ENCODE data around the gene NAV2. TPM values are rescaled to one million over a fixed set of nuclear protein-coding genes. Genes with fewer than 3 reads are reported as not detected.

The NAV2 gene
- total RNA-seq, 2 donors from 2014 or later, result 26.4 to 35.5 TPM

GRCh38 chr11:19772480-19772879, 59.8 kb downstream of the NAV2 start:
- ATAC-seq (no peak), DNase-seq (no peak)
- Histone ChIP-seq H3K4me1 (peaks cover 10% of the 10 kb centered on the region), H3K9me3 (no peaks in the 10 kb centered on the region), H3K27ac (no peak overlapping the region), H3K36me3 (replicated peaks in 1 of 2; ENCODE audit: insufficient read depth in 1 of 2, low read depth in 2 of 2) (no peaks in the 10 kb centered on the region), H3K27me3 (no peaks in the 10 kb centered on the region), H3K4me3 (no peak overlapping the region)
- 91 to 94% methylated on average over 4 of the region's 4 CpGs for WGBS, 2 donors
- intact Hi-C loops (cut with DNase I), result no loop called here
- no peak for TF ChIP-seq POLR2A (IDR thresholded peaks at IDR 0.05)
- no peak for TF ChIP-seq CTCF (IDR thresholded peaks at IDR 0.05)

- H3K4me1 ChIP-seq, result peaks cover 16% of the 10 kb centered on the region
- WGBS, 2 donors, result 94 to 97% methylated on average over 3 of the region's 3 CpGs
- DNase-seq (no peak), ATAC-seq (no peak)
- no peaks in the 10 kb centered on the region for H3K27me3 ChIP-seq
- H3K4me3 ChIP-seq, result no peak overlapping the region
- no peaks in the 10 kb centered on the region for H3K9me3 ChIP-seq
- intact Hi-C loops (cut with DNase I), result no loop called here
- no peak overlapping the region for H3K27ac ChIP-seq
- TF ChIP-seq POLR2A (IDR thresholded peaks at IDR 0.05) (no peak), CTCF (IDR thresholded peaks at IDR 0.05) (no peak)
- H3K36me3 ChIP-seq (replicated peaks in 1 of 2; ENCODE audit: insufficient read depth in 1 of 2, low read depth in 2 of 2), result no peaks in the 10 kb centered on the region
Observed at GRCh38 chr11:19774329-19774728, 61.7 kb downstream of the NAV2 start.

- 89 to 94% methylated on average over 3 of the region's 3 CpGs for WGBS, 2 donors
- H3K4me1 ChIP-seq, result peaks cover 16% of the 10 kb centered on the region
Observed at GRCh38 chr11:19774817-19775580, 62.4 kb downstream of the NAV2 start.

GRCh38 chr11:19775622-19776021, 63.0 kb downstream of the NAV2 start:
- no peaks in the 10 kb centered on the region for H3K9me3 ChIP-seq
- DNase-seq (no peak), ATAC-seq (no peak)
- no peak overlapping the region for H3K4me3 ChIP-seq
- no peaks in the 10 kb centered on the region for H3K27me3 ChIP-seq
- intact Hi-C loops (cut with DNase I), result no loop called here
- 83 to 91% methylated on average over 4 of the region's 4 CpGs for WGBS, 2 donors
- H3K27ac ChIP-seq, result peak overlapping the region in 1 of 4 donors; percentile 82
- H3K4me1 ChIP-seq, result peaks cover 16% of the 10 kb centered on the region
- no peaks in the 10 kb centered on the region for H3K36me3 ChIP-seq (replicated peaks in 1 of 2; ENCODE audit: insufficient read depth in 1 of 2, low read depth in 2 of 2)
- TF ChIP-seq CTCF (IDR thresholded peaks at IDR 0.05), result no peak
- no peak for TF ChIP-seq POLR2A (IDR thresholded peaks at IDR 0.05)

More at GRCh38 chr11:19774817-19775580, 62.4 kb downstream of the NAV2 start:
- no peaks in the 10 kb centered on the region for H3K36me3 ChIP-seq (replicated peaks in 1 of 2; ENCODE audit: insufficient read depth in 1 of 2, low read depth in 2 of 2)
- H3K4me3 ChIP-seq, result no peak overlapping the region
- no peak overlapping the region for H3K27ac ChIP-seq
- no peaks in the 10 kb centered on the region for H3K27me3 ChIP-seq
- DNase-seq, result no peak
- intact Hi-C loops (cut with DNase I), result no loop called here
- no peak for TF ChIP-seq POLR2A (IDR thresholded peaks at IDR 0.05)
- TF ChIP-seq CTCF (IDR thresholded peaks at IDR 0.05), result no peak
- no peaks in the 10 kb centered on the region for H3K9me3 ChIP-seq
- ATAC-seq, result no peak

GRCh38 chr11:19777039-19777376, 64.4 kb downstream of the NAV2 start:
- Histone ChIP-seq H3K4me1 (peaks cover 16% of the 10 kb centered on the region), H3K27me3 (no peaks in the 10 kb centered on the region), H3K36me3 (replicated peaks in 1 of 2; ENCODE audit: insufficient read depth in 1 of 2, low read depth in 2 of 2) (no peaks in the 10 kb centered on the region), H3K27ac (peak overlapping the region; percentile 46 to 82 (median 70)), H3K4me3 (peak overlapping the region; percentile 17 to 22), H3K9me3 (no peaks in the 10 kb centered on the region)
- intact Hi-C loops (cut with DNase I), result no loop called here
- peak; percentile 70 for ATAC-seq
- DNase-seq, result peak; percentile 47 to 71 (median 63)
- 0% methylated on average over 28 to 44 of the region's 48 CpGs for WGBS, 2 donors
- no peak for TF ChIP-seq POLR2A (IDR thresholded peaks at IDR 0.05)
- no peak for TF ChIP-seq CTCF (IDR thresholded peaks at IDR 0.05)

Data from body of pancreas (tissue), 4 donors.